Measurements from ENCODE around the gene ACTG2. TPM values are rescaled to one million over a fixed set of nuclear protein-coding genes. Genes with fewer than 3 reads are reported as not detected.

The ACTG2 gene
- total and polyA plus RNA-seq, 10 of the 15 experiments (the other 5 are each of a cell fraction or from before 2014, with no cell fraction given): 0.06 to 0.97 (median 0.12) TPM; not detected in 7

DNA sequence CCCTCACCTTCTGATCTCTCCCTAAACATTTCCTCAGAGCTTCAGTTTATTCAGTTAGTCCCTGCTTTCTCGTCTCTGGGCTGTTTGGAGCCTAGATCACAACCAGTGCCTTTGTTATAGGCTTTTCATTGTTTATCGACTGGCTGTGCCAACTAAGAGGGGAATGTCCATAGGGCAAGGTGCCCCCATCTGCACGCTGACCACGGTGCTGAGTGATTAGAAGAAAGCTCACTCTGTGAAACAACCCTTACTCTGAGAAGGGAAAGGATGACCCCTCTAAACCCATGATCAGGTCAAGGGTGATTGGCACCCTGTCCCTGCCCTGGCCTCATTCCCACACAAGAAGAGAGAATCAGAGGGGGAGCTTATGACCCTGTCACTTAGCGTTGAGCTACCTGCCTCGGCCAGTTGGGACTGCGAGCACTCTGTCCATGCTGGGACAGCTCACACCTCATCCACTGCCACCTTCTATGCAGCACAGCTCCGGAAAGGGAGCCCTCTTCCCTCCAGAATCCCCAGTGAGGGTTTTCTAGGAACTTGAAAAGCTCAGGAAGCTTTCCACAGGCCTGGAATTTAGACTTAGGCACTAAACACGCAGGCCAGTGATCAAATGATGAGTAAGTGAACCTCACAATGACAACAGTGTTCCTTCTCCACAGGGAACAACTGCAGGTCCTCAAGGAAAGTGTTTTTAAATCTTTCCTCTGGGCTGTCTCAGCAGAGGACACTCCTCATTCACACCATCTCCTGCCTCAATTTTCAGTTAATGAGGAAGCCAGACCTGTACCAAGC lies 2.3 kb upstream of the ACTG2 start (continued):
- TF ChIP-seq MEF2B (IDR thresholded peaks at IDR 0.05; ENCODE audit: partially characterized antibody, poor library complexity, severe bottlenecking) (no peak), PAX5 (IDR thresholded peaks at IDR 0.05; ENCODE audit: borderline replicate concordance, low read depth, low read length) (no peak), BMI1 (IDR thresholded peaks at IDR 0.05; ENCODE audit: borderline replicate concordance) (no peak)
- TF ChIP-seq, protein P1, sequence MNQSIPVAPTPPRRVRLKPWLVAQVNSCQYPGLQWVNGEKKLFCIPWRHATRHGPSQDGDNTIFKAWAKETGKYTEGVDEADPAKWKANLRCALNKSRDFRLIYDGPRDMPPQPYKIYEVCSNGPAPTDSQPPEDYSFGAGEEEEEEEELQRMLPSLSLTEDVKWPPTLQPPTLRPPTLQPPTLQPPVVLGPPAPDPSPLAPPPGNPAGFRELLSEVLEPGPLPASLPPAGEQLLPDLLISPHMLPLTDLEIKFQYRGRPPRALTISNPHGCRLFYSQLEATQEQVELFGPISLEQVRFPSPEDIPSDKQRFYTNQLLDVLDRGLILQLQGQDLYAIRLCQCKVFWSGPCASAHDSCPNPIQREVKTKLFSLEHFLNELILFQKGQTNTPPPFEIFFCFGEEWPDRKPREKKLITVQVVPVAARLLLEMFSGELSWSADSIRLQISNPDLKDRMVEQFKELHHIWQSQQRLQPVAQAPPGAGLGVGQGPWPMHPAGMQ (IDR thresholded peaks at IDR 0.05; ENCODE audit: borderline replicate concordance): no peak
- TF ChIP-seq, protein P2, sequence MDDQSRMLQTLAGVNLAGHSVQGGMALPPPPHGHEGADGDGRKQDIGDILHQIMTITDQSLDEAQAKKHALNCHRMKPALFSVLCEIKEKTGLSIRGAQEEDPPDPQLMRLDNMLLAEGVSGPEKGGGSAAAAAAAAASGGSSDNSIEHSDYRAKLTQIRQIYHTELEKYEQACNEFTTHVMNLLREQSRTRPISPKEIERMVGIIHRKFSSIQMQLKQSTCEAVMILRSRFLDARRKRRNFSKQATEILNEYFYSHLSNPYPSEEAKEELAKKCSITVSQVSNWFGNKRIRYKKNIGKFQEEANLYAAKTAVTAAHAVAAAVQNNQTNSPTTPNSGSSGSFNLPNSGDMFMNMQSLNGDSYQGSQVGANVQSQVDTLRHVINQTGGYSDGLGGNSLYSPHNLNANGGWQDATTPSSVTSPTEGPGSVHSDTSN (IDR thresholded peaks at IDR 0.05; ENCODE audit: insufficient replicate concordance, low read depth, low read length): no peak
- TF ChIP-seq, protein P3, sequence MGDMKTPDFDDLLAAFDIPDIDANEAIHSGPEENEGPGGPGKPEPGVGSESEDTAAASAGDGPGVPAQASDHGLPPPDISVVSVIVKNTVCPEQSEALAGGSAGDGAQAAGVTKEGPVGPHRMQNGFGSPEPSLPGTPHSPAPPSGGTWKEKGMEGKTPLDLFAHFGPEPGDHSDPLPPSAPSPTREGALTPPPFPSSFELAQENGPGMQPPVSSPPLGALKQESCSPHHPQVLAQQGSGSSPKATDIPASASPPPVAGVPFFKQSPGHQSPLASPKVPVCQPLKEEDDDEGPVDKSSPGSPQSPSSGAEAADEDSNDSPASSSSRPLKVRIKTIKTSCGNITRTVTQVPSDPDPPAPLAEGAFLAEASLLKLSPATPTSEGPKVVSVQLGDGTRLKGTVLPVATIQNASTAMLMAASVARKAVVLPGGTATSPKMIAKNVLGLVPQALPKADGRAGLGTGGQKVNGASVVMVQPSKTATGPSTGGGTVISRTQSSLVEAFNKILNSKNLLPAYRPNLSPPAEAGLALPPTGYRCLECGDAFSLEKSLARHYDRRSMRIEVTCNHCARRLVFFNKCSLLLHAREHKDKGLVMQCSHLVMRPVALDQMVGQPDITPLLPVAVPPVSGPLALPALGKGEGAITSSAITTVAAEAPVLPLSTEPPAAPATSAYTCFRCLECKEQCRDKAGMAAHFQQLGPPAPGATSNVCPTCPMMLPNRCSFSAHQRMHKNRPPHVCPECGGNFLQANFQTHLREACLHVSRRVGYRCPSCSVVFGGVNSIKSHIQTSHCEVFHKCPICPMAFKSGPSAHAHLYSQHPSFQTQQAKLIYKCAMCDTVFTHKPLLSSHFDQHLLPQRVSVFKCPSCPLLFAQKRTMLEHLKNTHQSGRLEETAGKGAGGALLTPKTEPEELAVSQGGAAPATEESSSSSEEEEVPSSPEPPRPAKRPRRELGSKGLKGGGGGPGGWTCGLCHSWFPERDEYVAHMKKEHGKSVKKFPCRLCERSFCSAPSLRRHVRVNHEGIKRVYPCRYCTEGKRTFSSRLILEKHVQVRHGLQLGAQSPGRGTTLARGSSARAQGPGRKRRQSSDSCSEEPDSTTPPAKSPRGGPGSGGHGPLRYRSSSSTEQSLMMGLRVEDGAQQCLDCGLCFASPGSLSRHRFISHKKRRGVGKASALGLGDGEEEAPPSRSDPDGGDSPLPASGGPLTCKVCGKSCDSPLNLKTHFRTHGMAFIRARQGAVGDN (IDR thresholded peaks at IDR 0.05): no peak
